Measurements from ENCODE around the gene CHMP1A.
"Not testable (repeated sequence)": the region's sequence is repeated elsewhere in the genome, so short reads cannot be mapped to it uniquely, and the experiment has no call there.

Gene CHMP1A

GRCh38 chr16:89691231-89691985 is 33.9 kb upstream of the CHMP1A start:
- no peak for DNase-seq

DNA sequence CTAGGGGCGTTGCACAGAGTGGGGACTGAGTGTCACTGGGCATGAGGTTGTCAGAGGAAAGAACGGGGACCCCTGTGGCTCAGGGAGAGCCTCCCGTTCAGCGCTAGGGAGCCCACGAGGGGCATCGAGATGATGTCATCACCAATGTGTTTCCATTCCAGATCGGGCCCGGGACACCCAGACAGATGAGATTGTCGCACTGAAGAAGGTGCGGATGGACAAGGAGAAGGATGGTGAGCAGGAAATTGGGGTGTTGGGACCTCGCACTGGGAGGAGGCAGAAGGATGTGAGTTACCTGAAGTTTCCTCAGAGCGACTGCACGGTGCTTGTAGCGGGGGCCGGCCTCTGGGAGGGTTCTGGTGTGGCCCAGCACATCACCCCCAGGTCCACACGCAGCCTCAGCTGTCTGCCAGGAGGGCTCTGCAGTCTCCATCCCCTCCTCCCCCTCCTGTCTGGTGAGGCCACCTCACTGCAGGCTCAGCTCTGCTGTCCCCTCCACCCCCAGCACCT is 32.9 kb upstream of the CHMP1A start:
- no peak for DNase-seq

DNA sequence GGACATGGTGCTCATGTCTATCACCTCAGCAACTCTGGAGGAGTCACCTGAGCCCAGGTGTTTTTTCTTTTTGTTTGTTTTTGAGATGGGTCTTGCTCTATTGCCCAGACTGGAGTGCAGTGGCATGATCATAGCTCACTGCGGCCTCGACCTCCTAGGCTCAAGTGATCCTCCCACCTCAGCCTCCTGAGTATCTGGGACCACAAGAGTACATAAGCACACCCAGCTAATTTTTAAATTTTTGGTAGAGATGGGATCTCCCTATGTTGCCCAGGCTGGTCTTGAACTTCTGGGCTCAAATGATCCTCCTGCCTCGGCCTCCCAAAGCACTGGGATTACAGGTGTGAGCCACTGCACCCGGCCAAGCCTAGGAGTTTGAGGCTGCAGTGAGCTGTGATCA is 32.1 kb upstream of the CHMP1A start:
- not testable (repeated sequence) for DNase-seq

- DNase-seq: no peak
Measured at GRCh38 chr16:89689142-89689541, 31.6 kb upstream of the CHMP1A start.

- no peak for DNase-seq
Measured at GRCh38 chr16:89688395-89688794, 30.9 kb upstream of the CHMP1A start.

DNA sequence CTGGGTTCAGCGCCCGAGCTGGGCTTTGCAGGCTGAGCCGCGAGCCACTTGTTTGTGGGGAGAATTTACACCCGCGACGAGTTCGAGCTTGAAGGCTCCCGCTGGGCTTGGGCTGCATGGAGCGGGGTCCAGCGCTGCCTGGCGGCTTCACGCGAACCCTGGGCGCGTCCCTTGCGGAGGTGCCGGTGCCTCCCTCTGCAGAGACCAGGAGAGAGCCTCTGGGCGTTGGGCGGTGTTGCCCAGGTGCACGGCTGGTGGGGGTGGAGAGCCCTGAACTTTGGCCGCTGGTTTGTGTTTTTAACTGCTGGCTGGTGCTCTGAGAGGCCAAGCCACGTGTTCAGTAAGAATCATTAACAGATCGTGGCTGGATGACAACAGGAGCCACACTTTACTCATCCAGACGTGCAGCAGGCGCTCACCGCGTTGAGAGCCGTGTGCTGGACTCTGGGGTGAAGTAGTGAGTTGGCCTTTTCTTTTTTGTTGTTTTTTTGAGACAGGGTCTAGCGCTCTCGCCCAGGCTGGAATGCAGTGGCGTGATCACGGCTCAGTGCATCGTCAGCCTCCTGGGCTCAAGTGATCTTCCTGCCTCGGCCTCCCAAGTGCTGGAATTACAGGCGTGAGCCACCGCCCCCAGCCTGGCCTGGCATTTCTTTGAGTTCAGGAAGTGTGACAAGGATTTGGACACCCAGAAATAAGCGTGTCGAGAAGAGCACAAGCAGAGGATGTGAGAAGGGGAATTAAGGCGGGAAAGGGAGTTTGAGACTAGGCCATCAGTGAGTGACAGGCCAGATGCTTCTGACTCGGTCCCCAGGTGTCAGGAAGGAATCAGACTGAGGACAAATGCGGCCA is 29.8 kb upstream of the CHMP1A start:
- no peak for DNase-seq

DNA sequence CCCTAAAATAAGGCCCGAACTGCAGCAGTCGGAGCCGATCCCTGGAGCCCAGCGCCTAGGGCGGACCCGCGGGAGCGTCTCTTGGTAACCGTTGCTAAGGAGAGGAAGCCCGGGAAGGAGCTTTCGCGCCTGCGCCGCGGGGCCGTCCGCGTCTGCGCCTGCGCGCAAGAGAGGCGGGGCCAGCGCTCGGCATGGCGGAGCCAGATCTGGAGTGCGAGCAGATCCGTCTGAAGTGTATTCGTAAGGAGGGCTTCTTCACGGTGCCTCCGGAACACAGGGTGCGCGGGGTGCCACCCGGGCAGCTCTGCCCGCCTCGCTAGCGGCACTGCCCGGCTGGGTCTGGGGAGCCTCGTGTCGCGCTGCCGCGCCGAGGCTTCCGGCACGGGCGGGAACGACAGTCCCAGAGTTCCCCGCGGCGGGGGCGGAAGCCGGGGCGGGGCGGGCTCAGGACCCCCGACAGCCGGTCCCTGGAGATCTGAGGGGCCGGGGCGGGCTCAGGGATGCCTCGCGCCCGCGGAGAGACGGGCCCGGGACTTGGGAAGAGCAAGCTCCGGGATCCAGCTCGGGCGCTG is 29.1 kb upstream of the CHMP1A start, which contains the start of gene CDK10:
CDK10 (plus strand) TSS at position 170 of the 572 bp plus-strand sequence; CDS start at position 192, 22 bp downstream.
- peak; percentile 51 for DNase-seq

GRCh38 chr16:89685916-89686315 is 28.4 kb upstream of the CHMP1A start:
- DNase-seq: no peak

DNA sequence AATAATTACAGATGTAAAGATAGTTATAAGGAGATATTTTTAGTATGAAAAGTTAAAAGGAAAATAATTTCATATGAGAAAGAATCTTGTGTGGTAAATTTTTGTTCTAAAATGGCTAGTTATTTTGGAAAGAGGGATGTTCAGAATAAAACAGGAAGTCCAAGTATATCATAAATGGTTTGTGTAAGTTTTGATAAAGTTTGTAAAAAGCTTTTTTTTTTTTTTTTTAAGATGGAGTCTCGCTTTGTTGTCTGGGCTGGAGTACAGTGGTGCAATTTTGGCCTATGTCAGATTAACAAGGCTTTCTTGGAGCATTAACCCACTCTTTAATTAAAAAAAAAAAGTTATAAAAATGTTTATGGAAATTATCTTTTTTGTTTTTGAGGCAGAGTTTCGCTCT is 20.8 kb upstream of the CHMP1A start:
- DNase-seq: no peak

DNA sequence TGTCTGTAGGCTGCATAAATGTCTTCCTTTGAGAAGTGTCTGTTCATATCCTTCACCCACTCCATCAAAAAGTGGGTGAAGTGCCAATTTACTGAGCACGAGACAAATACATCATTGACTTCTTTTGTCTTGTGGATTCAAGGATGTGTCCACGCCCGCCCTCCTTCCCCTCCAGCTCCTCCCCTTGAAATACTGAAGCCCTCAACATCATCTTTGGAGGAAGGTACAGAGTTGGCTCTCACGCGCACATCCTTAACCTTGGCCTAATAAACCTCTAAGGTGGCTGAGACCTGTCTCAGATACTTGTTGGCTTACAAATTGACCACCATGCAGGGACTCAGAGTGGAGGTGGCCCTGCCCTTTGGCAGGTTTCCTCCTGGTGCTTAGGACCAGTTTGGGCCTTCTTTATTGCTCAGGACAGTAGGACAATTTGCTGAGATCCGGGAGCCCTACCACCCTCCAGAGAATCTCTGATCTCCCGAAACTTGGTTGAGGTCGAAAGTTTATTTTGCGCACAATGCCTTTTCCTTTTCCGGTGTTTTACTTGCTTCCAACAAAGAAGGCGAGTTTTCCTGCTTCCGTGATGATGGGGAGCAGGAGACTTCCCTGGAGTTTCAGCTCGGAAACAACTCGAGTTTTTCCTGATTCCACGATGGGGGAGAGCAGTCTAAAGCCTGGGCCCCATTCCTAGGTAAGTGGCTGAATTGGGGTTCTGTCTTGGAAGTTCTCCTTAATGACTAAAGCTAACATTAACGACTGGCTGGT is 14.9 kb upstream of the CHMP1A start:
- DNase-seq: no peak

GRCh38 chr16:89671565-89671964 is 14.1 kb upstream of the CHMP1A start:
- not testable (repeated sequence) for DNase-seq

- DNase-seq: no peak
Measured at GRCh38 chr16:89670496-89671431, 13.3 kb upstream of the CHMP1A start.

DNA sequence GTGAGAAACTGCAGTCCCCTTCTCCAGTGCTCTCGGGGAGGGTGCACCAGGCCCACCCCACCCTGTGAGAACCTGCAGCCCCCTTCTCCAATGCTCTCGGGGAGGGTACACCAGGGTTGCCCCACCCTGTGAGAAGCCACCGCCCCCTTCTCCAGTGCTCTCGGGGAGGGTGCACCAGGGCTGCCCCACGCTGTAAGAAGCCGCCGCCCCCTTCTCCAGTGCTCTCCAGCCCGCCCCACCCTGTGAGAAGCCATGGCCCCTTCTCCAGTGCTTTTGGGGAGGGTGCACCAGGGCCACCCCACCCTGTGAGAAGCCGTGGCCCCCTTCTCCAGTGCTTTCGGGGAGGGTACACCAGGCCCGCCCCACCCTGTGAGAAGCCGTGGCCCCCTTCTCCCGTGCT is 12.2 kb upstream of the CHMP1A start:
- DNase-seq: no peak

- DNase-seq: no peak
Measured at GRCh38 chr16:89668790-89669158, 11.3 kb upstream of the CHMP1A start.

DNA sequence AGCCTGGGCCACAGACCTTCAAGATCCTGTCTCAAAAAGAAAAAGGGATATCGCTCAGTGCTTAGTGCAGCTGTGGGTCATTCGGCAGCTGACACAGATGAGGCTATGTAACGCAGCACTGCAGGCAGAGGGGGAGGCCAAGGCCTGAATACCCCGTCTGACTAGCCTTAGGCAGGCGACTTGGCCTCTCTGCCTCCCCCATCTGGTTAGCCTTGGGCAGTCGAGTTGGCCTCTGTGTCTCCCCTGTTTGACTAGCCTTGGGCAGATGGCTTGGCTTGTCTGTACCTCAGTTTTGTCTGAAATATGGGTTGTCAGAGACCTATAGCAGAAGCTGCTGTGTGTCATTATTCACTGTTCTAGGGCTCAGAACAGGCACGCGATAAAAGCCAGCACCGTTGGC is 10.1 kb upstream of the CHMP1A start:
- DNase-seq: no peak

DNA sequence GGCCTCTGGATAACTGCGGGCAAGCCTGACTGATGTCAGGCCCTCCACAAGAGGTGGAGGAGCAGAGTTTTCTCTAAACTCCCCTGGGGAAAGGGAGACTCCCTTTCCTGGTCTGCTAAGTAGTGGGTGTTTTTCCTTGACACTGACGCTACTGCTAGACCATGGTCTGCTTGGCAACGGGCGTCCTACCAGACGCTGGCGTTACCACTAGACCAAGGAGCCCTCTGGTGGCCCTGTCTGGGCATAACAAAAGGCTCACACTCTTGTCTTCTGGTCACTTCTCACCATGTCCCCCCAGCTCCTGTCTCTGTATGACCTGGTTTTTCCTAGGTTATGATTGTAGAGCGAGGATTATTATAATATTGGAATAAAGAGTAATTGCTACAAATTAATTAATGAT is 9.5 kb upstream of the CHMP1A start:
- not testable (repeated sequence) for DNase-seq

DNA sequence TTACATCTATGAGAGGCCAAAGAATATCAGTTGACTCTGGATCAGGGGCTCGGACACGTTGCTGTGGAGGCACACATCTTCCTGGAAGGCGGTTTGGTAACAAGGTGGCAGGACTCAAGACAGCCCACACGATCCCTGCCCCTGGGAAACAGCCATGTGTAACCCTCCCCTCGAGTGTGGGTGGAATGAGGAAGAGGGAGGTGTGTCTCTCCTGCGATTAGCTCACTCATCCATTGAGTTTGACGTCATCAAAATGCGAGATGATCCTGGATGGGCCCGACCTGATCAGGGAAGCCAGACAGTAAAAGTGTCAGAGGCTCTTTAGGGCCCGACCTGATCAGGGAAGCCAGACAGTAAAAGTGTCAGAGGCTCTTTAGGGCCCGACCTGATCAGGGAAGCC is 6.7 kb upstream of the CHMP1A start:
- not testable (repeated sequence) for DNase-seq

DNA sequence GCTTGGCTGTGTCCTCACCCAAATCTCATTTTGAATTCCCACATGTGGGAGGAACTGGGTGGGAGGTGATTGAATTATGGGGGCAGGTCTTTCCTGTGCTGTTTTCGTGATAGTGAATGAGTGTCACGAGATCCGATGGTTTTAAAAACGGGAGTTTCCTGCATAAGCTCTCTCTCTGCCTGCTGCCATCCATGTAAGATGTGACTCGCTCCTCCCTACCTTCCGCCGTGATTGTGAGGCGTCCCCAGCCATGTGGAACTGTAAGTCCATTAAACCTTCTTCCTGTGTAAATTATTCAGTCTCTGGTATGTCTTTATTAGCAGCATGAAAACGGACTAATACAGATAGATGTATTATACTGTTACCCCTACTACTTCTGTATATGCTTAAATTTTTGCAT is 3.7 kb upstream of the CHMP1A start:
- DNase-seq: no peak

GRCh38 chr16:89660146-89660545 is 2.6 kb upstream of the CHMP1A start:
- no peak for DNase-seq

DNA sequence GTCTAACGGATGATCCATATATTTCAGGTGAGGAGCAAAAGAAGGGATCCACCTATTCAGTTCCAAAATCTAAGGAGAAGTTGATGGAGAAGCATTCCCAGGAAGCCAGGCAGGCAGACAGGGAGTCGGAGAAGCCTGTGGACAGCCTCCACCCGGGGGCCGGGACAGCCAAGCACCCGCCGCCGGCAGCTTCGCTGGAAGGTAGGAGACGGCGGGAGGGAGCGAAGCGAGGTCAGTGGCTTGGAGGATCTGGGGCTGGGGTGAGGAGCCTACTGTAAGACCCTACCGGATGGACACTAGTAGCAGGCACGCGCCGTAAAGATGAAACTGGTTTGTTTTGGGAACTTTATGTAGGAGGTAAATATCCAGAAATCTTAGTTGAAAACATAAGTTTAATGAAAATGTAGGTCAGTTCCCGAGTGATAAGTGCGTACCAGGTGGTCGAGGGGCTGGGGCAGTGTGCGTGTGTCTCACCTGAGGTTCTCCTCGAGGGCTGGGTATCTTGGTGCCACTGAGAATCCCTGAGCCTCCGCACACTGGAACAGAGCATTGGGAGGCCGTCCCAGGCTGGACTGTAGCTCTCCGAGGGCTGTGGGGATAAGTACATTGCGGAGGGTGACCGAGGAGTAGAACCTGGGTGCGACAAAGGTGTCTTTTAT is 842 bp upstream of the CHMP1A start:
- no peak for DNase-seq

All from NCI-H1436 treated with DMSO at 0.1 percent for 48 hours (cell line).